ENCODE measurements around the gene USPL1.

- TF ChIP-seq CTCF (IDR thresholded peaks at IDR 0.05) (no peak), POLR2A (IDR thresholded peaks at IDR 0.05) (no peak)
These were observed 86.9 kb downstream of the USPL1 start for GRCh38 chr13:30704596-30704995.
